GM23338 (cell line): ENCODE results near the gene TSEN2. TPM values are rescaled to one million over a fixed set of nuclear protein-coding genes. Genes with fewer than 3 reads are reported as not detected.

ENCODE experiments used
- ATAC-seq: fragments of 200-7000 bp; cut with Tn5 transposase; 3 replicates; pipeline ENCODE4 v1.9.1; 2020
- DNase-seq: peaks from one replicate; pipeline ENCODE4 v3.0.0-alpha.2; 2015; ENCODE audit warnings: low spot score
- H2AFZ ChIP-seq: fragments of 200-600 bp; sonication (generic); 2 replicates; pipeline ENCODE4 v1.8.0; 2016; ENCODE audit warnings: antibody characterized with exemption, mild to moderate bottlenecking, moderate library complexity
- H3F3A ChIP-seq: fragments of 200-600 bp; sonication (generic); replicated peaks from 2 replicates; pipeline ENCODE4 v1.8.0; 2017; ENCODE audit warnings: antibody characterized with exemption, mixed run types, low read depth
- H3K27ac ChIP-seq: fragments of 200-600 bp; sonication (generic); 2 replicates; pipeline ENCODE4 v1.6.1; 2016; ENCODE audit warnings: low read depth
- H3K27me3 ChIP-seq: fragments of 200-600 bp; sonication (generic); 2 replicates; pipeline ENCODE4 v1.8.0; 2016; ENCODE audit warnings: mild to moderate bottlenecking, mixed run types, moderate library complexity; ENCODE audit not compliant: insufficient read depth
- H3K36me3 ChIP-seq: fragments of 200-600 bp; sonication (generic); 2 replicates; pipeline ENCODE4 v1.8.0; 2016; ENCODE audit warnings: mild to moderate bottlenecking; ENCODE audit not compliant: insufficient read depth
- H3K4me1 ChIP-seq: fragments of 200-600 bp; sonication (generic); 2 replicates; pipeline ENCODE4 v1.8.0; 2016; ENCODE audit warnings: mild to moderate bottlenecking, moderate library complexity; ENCODE audit not compliant: insufficient read depth
- H3K4me2 ChIP-seq: fragments of 200-600 bp; sonication (generic); 2 replicates; pipeline ENCODE4 v1.7.1; 2017; ENCODE audit warnings: mixed run types
- H3K4me3 ChIP-seq: fragments of 200-600 bp; sonication (generic); 2 replicates; pipeline ENCODE4 v1.6.1; 2016; ENCODE audit warnings: mixed run types
- H3K79me2 ChIP-seq: fragments of 200-600 bp; sonication (generic); replicated peaks from 2 replicates; pipeline ENCODE4 v1.8.0; 2017; ENCODE audit warnings: mild to moderate bottlenecking; ENCODE audit not compliant: insufficient read depth
- H3K9me2 ChIP-seq: fragments of 200-600 bp; sonication (generic); 2 replicates; pipeline ENCODE4 v1.8.0; 2017; ENCODE audit not compliant: insufficient read depth
- H4K20me1 ChIP-seq: fragments of 200-600 bp; sonication (generic); replicated peaks from 2 replicates; pipeline ENCODE4 v1.8.0; 2017; ENCODE audit warnings: mild to moderate bottlenecking; ENCODE audit not compliant: insufficient read depth
- H3K27ac Mint-ChIP-seq: 2 replicates; pipeline ENCODE4 v1.8.0; 2020; ENCODE audit warnings: inconsistent platforms, mild to moderate bottlenecking, moderate library complexity, mixed read lengths
- H3K27me3 Mint-ChIP-seq: 3 replicates; pipeline ENCODE4 v1.8.0; 2022; ENCODE audit warnings: low read depth, mild to moderate bottlenecking, moderate library complexity, mixed read lengths, inconsistent platforms; ENCODE audit not compliant: insufficient read depth, poor library complexity
- H3K36me3 Mint-ChIP-seq: 3 replicates; pipeline ENCODE4 v1.8.0; 2021; ENCODE audit warnings: low read depth, mild to moderate bottlenecking, inconsistent platforms, moderate library complexity, mixed read lengths
- H3K4me1 Mint-ChIP-seq: 3 replicates; pipeline ENCODE4 v1.8.0; 2020; ENCODE audit warnings: mild to moderate bottlenecking, inconsistent platforms, mixed read lengths
- H3K4me3 Mint-ChIP-seq: 3 replicates; pipeline ENCODE4 v1.8.0; 2021; ENCODE audit warnings: moderate library complexity, mild to moderate bottlenecking, inconsistent platforms, mixed read lengths
- H3K9me3 Mint-ChIP-seq: 3 replicates; pipeline ENCODE4 v1.8.0; 2020; ENCODE audit warnings: moderate library complexity, mild to moderate bottlenecking, inconsistent platforms, mixed read lengths
- CREB1 ChIP-seq: fragments of 250-450 bp; sonication (Bioruptor Pico); IDR thresholded peaks from 2 replicates; pipeline ENCODE4 v1.5.0; 2020; ENCODE audit warnings: low read depth, mild to moderate bottlenecking, moderate library complexity
- CTCF ChIP-seq, 2 experiments: fragments of 200-600 bp in 1 of 2; sonication (generic) in 1 of 2; conservative IDR thresholded peaks; 2 replicates each; pipeline versions ENCODE4 v1.5.1 to v1.6.1; 2016 to 2017; ENCODE audit warnings: antibody characterized with exemption in 2 of 2, low read depth in 2 of 2, mild to moderate bottlenecking in 2 of 2, moderate library complexity in 1 of 2
- ETS1 ChIP-seq: IDR thresholded peaks from 2 replicates; pipeline ENCODE4 v1.6.1; 2016; ENCODE audit warnings: antibody characterized with exemption
- EZH2 ChIP-seq: fragments of 200-600 bp; sonication (generic); IDR thresholded peaks from one replicate; pipeline ENCODE4 v1.8.0; 2017; ENCODE audit warnings: antibody characterized with exemption, mild to moderate bottlenecking, low read depth; ENCODE audit not compliant: unreplicated experiment
- EZH2phosphoT487 ChIP-seq: fragments of 200-600 bp; sonication (generic); IDR thresholded peaks from one replicate; pipeline ENCODE4 v1.8.1; 2018; ENCODE audit warnings: antibody characterized with exemption; ENCODE audit not compliant: unreplicated experiment
- JUNB ChIP-seq: IDR thresholded peaks from one replicate; pipeline ENCODE4 v1.6.1; 2016; ENCODE audit warnings: antibody characterized with exemption; ENCODE audit not compliant: unreplicated experiment
- NANOG ChIP-seq: IDR thresholded peaks from 2 replicates; pipeline ENCODE4 v1.6.1; 2016; ENCODE audit warnings: antibody characterized with exemption, borderline replicate concordance
- REST ChIP-seq: IDR thresholded peaks from one replicate; pipeline ENCODE4 v1.6.1; 2018; ENCODE audit warnings: antibody characterized with exemption; ENCODE audit not compliant: unreplicated experiment
- STAT1 ChIP-seq: IDR thresholded peaks from one replicate; pipeline ENCODE4 v1.6.1; 2016; ENCODE audit warnings: antibody characterized with exemption; ENCODE audit not compliant: unreplicated experiment
- ZNF114 ChIP-seq: fragments of 250-450 bp; sonication (Bioruptor Pico); IDR thresholded peaks from 2 replicates; pipeline ENCODE4 v1.5.0; 2020; ENCODE audit warnings: mild to moderate bottlenecking, moderate library complexity
- ZNF331 ChIP-seq: fragments of 250-450 bp; sonication (Bioruptor Pico); IDR thresholded peaks from 2 replicates; pipeline ENCODE4 v1.5.0; 2020; ENCODE audit warnings: low read depth, mild to moderate bottlenecking, moderate library complexity
- polyA plus RNA-seq: library from polyadenylated mRNA; unstranded; fragments of >200 nt; fragmentation: Nextera tagmentation; extraction: Ambion mirVana; gene quantifications from 2 replicates; pipeline ENCODE4 v1.2.1, GENCODE V29; 2016
- total RNA-seq: library from RNA; depleted of rRNA; stranded (reverse); fragments of >200 nt; shearing (Covaris generic); gene quantifications from 2 replicates; pipeline ENCODE4 v1.2.3, GENCODE V29; 2014

TSEN2 gene
- total and polyA plus RNA-seq, 2 experiments from 2014 or later: 27.7 to 30.0 TPM

GRCh38 chr3:12574661-12575060 is 90.4 kb downstream of the TSEN2 start (continued):
- TF ChIP-seq EZH2phosphoT487: no peak
- no peak for TF ChIP-seq STAT1
- no peak for TF ChIP-seq ETS1
- no peak for TF ChIP-seq ZNF331 (CRISPR knock-in tag)
- TF ChIP-seq CTCF (conservative IDR thresholded peaks at IDR 0.05; ENCODE audit: low read depth in 2 of 2): no peak
- no peak for TF ChIP-seq CREB1 (CRISPR knock-in tag)
- no peak for TF ChIP-seq ZNF114 (CRISPR knock-in tag)
- no peak for TF ChIP-seq NANOG

- peaks cover 21% of the 10 kb centered on the region for H3K36me3 ChIP-seq
Observed at GRCh38 chr3:12577379-12577778, 93.1 kb downstream of the TSEN2 start.

More at GRCh38 chr3:12577379-12577778, 93.1 kb downstream of the TSEN2 start:
- H3K27ac Mint-ChIP-seq: no peak overlapping the region
- H3K27me3 Mint-ChIP-seq: peaks cover 15% of the 10 kb centered on the region
- H3K27ac ChIP-seq: no peak overlapping the region
- DNase-seq: no peak
- no peaks in the 10 kb centered on the region for H3K4me1 ChIP-seq
- H3F3A ChIP-seq: 0 out of 2 replicates have a peak, but pooled peaks cover 5% of the 10 kb centered on the region
- no peak for ATAC-seq
- H3K4me1 Mint-ChIP-seq: no peaks in the 10 kb centered on the region; the same call in 2 of the 3 replicates
- no peaks in the 10 kb centered on the region for H3K9me2 ChIP-seq
- no peak overlapping the region for H2AFZ ChIP-seq
- H3K9me3 Mint-ChIP-seq: no peaks in the 10 kb centered on the region
- no peak overlapping the region for H3K4me2 ChIP-seq
- no peak overlapping the region for H3K4me3 ChIP-seq
- TF ChIP-seq ZNF331 (CRISPR knock-in tag) (no peak), ZNF114 (CRISPR knock-in tag) (no peak), EZH2 (no peak), NANOG (no peak), EZH2phosphoT487 (no peak), CREB1 (CRISPR knock-in tag) (no peak), JUNB (no peak), REST (no peak)
- H4K20me1 ChIP-seq: peaks cover 15% of the 10 kb centered on the region
- peaks cover 82% of the 10 kb centered on the region for H3K36me3 Mint-ChIP-seq
- H3K27me3 ChIP-seq: no peaks in the 10 kb centered on the region
- H3K4me3 Mint-ChIP-seq: no peak overlapping the region
- 0 out of 2 replicates have a peak, but pooled peaks cover 4% of the 10 kb centered on the region for H3K79me2 ChIP-seq
